HG03097 (cell line): Measurements from ENCODE around the gene DCDC1.

Source experiments
- ATAC-seq: cut with Tn5 transposase; IDR thresholded peaks from one replicate; pipeline ENCODE4 v1.9.1; 2021; ENCODE audit not compliant: unreplicated experiment, low FRiP score

DCDC1 gene

GRCh38 chr11:31110830-31111229 is 258.7 kb downstream of the DCDC1 start:
- no peak for ATAC-seq

DNA sequence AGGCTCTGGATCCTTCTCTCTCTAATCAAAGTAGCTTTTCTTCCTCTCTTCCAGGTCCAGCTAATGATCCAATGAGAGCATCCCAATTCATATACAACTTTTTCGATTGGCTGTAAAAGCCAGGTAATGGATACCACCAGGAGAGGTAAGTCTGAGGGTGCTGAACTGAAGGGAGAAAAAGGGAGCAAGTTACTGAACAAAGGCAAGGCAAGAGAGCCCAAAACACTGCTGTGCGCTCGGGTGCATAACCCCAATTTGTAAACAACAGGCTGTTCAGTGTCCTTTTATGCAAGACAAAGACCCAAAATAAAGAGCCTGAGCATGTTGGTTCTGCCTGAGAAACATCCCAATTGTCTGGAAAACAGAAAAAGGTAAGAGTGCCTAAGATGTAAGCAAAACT is 260.1 kb downstream of the DCDC1 start:
- no peak for ATAC-seq

DNA sequence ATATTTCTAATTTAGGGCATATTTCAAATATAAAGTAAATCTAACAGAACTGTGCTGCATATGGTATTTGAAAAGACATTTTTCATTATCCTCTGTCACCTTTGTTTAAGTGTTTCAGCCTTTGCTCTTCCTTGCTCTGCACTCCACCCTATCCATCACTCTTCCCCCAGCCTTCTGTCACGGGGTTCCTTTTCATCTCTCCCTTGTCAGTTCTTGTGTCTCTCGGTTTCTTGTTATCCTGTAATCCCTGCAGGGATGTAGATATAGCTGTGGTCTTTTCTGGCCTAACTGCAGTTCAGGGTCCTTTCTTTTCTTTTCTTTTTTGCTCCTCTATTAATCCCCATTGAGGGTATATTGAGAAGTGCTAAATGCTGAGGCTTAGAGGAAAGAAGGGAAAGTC is 261.9 kb downstream of the DCDC1 start:
- no peak for ATAC-seq

DNA sequence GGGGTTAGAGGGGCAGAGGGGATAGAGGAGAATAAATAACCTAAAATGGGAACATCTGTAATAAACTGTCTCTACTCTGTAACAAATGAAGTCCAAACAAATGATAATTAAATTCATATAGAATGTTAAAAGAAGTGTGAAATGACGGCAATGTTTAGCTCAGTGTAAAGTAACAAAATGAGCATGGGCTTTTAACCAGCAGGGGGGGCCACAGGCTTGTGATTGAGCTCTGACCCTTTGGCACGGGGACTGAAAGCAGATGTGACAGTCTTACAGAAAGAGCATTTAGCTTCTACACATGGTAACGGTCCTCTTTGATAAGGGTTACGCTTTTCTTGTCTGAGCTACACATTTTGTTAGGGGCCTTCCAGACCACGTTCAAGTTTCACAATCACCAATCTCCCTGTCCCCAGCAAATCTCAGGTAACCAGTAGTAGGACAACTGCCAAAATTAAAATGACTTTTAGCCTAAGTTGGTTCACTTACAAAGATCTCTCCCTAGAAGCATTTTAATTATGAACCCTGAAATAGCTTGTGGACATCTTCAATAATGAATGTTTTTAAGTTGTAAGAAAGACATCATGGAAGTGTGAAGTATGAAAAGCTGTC is 262.5 kb downstream of the DCDC1 start:
- ATAC-seq, result no peak

DNA sequence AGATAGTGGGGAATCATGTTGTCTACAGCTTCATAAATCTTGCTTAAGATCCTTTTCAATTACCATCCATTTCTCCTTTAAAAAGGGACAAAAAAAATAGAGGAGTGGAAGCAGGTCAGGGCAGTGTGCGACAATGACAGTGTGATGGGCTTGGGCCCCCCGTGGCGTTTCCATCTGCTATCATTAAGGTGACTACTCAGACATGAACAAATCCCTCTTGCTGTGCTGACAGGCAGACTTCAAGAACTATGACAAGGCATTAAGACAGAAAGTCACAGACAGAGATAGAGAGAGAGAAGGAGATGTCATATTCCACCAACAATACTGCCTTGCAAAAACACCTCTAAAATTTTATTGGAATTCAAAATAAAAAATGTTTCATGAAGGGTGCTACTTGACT is 263.2 kb downstream of the DCDC1 start:
- ATAC-seq, result no peak

GRCh38 chr11:31102875-31103274 is 266.7 kb downstream of the DCDC1 start:
- ATAC-seq, result no peak

- no peak for ATAC-seq
Measured at GRCh38 chr11:31102316-31102715, 267.2 kb downstream of the DCDC1 start.

GRCh38 chr11:31096191-31096805 is 273.2 kb downstream of the DCDC1 start:
- no peak for ATAC-seq

DNA sequence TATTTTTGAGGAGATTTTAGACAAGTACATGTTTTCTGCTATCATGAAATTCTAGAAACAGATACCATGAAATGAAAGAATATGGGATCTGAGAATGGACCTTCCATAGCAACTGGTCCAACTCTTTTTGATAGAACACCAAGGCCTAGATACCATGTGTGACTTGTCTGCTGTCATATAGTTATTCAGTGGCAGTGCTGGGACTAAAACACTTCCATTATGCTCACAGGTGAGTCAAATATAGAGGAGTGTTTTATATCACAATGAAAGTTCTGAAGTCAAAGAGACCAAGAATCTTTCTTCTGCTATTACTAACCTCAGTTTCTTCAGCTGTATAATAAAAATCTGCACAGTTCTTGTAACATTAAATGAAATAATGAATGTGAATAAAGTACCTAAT is 276.9 kb downstream of the DCDC1 start:
- no peak for ATAC-seq

GRCh38 chr11:31089117-31089516 is 280.4 kb downstream of the DCDC1 start:
- ATAC-seq, result no peak

DNA sequence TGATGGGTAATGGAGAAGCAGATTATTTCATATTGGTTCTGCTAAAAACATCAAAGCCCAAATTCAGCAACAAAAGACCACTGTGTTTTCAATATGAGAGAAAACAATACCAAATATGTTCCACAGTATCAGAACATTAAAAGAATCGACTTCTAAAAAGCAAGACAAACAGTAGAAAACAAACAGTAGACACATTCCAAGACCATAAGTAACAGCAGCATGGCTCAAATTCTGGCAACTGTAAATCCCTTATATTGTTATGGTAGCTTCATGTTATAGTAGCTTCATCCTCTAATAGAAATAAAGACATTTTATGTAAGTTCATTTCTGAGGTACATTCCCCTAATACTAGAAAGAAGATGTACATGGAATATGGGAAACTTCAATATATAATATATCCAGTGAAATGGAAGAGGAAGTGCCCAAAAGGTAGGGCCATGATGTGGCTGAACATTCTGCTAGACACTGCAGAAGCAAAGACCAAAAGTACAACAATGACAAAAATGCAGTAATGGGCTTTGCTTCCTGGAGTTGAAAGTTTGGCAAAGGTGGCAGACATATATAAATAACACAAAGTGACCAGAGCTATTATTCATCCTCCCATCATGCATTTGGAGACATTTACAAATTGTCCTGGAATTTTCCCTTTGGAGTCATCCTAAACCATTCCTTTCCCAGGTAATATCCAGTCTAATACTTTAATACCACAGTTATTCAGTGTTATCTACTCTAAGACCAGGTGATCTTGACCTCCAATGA is 299.9 kb downstream of the DCDC1 start:
- no peak for ATAC-seq

GRCh38 chr11:31060880-31061279 is 308.7 kb downstream of the DCDC1 start:
- ATAC-seq, result no peak

GRCh38 chr11:31059529-31059928 is 310.0 kb downstream of the DCDC1 start:
- no peak for ATAC-seq

DNA sequence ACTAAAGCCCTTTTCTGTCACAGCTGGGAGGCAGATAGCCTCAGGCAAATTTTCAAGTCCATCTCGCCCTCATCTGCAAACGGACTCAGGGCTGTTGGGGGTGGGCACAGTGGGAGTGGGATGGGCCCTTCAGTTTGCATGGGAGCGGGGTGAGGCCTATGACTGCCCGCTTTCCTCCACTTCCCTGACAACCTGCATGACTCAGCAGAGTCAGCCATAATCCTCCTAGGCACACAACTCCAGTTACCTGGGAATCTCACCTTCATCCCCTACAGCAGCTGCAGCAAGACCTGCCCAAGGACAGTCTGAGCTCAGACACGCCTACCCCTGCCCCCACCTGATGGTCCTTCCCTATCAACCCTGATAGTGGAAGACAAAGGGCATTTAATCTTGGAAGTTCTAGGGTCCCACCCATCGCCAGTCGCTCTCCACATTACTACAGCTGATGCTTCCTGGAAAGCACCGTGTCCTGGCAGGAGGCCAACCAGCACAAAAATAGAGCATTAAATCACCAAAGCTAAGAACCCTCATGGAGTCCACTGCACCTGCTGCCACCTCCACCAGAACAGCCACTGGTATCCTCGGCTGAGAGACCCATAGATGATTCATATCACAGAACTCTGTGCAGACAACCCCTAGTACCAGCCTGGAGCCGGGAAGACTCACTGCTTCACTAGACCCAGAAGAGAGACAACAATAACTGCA is 319.3 kb downstream of the DCDC1 start:
- no peak for ATAC-seq

DNA sequence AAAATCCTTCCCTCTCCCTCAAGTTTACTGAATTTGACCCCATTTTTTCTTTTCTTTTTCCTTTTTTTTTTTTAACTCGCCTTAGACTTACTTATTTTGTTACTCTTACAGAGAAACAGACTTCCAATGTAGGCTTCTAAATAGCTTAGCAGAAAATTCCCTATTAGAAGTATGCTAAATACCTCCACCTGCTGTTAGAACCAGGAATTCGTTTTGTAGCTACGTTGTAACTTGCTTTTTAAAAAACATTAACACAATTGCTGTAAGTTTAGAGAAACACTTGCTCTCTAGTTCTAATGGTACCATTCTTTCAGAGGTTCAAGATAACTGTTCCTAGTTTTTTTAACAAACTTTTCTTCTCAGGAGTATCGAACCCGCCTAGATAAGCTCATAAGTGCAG is 324.2 kb downstream of the DCDC1 start:
- ATAC-seq, result no peak

- no peak for ATAC-seq
Measured at GRCh38 chr11:31030138-31030792, 339.3 kb downstream of the DCDC1 start.

- no peak for ATAC-seq
Measured at GRCh38 chr11:31026315-31026714, 343.2 kb downstream of the DCDC1 start.

GRCh38 chr11:31022080-31022479 is 347.5 kb downstream of the DCDC1 start:
- ATAC-seq, result no peak

GRCh38 chr11:31019786-31020185 is 349.8 kb downstream of the DCDC1 start:
- ATAC-seq, result no peak

DNA sequence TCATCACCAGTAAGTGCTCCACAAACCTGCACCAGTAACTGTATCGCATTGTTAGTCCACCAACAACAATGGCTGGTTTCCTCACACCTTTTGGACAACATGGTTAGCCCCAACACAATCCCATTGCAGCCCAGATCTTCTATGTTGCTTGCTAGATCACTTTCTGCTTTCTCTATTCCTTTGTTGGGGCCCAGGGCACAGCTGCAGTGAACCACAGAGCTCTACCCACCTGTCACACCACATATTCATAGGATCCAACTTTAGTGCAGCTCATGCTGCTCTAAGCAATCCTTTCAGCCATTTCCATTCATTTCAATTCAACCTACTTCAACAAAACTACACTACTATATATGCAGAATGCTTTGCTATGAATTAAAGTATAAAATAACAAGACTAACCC is 364.3 kb downstream of the DCDC1 start:
- no peak for ATAC-seq

DNA sequence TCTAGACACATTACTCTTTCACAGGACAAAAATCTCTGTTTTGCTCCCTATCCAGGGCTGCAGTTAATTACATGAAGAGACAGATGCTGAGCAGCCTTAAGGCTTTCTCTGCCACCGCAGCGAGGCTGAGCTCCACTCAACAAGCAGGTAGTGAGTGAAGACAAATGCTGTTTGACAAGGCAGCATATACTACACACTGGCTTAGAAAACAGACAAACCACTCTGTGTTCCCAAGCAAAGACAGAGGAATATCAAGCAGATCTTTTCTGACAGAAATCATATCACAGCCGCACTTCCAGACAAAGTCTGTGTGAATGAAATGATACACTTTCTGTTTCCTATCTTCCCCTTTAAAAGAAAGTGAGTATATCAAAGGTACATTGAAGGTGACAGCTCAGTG is 368.1 kb downstream of the DCDC1 start:
- no peak for ATAC-seq
